ENCODE data around the gene GRAMD1A.
"Not testable (repeated sequence)": the region's sequence is repeated elsewhere in the genome, so short reads cannot be mapped to it uniquely, and the experiment has no call there.

The GRAMD1A gene

GRCh38 chr19:34999498-35000337 lies at the start of gene GRAMD1A:
Gene GRAMD1A, plus strand, starts transcription at chr19:35000323. Its CDS starts 156 bp downstream, at chr19:35000479.
- peak; percentile 86 for DNase-seq (ENCODE audit: low spot score)

GRCh38 chr19:34953092-34953491 lies 47.0 kb upstream of the GRAMD1A start:
- DNase-seq (ENCODE audit: low spot score), result no peak

DNA sequence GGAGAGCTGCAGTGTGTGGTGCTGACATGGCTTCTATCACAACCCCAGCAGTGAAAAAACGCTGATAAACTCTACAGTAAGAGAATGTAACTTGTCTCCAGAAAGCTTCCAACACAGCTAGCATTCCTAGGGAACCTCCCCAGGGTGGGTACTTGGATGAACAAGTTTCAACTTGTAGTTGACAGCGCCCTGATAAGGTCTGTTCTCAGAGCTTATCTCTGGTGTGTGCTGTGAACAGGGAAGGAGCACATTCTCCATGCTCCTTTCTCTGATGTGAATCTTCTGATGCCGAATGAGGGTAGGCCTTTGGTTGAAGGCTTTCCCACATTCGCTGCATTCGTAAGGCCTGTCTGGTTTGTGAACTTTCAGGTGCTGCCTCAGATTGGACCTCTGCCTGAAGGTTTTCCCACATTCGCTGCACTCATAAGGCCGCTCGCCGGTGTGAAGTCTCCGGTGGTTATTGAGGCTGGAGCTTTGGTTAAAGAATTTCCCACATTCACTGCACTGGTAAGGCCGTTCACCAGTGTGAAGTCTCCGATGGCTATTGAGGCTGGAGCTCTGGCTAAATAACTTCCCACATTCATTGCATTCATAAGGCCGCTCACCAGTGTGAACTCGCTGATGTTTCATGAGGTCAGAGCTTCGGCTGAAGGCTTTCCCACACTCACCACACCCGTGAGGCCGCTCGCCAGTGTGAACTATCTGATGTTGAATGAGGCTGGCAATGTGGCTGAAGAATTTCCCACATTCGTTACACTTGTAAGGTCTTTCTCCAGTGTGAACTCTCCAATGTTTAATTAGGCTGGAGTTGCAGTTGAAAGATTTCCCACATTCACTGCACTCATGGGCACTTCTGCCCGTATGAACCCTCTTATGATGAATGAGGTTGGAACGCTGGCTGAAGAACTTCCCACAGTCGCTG lies 42.0 kb upstream of the GRAMD1A start:
- no peak for DNase-seq (ENCODE audit: low spot score)

DNA sequence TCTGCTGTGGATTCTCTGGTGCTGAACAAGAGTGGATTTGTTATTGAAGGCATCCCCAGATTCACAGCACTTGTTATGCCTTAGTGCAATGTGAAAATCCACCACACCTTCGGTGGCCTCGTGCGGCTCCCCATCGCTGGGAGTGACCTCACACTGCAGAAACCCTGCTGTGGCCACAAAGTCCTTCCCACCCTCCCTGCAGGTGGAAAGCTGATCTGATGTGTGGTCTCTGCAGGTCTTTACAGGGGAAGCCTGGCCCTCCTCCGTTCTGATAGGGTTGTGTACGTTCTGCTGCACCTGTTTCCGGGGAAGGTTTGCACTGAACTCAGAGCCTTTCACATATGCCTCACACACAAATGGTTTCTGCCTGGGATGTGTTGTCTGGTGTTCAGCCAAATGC lies 41.1 kb upstream of the GRAMD1A start:
- DNase-seq (ENCODE audit: low spot score), result no peak

- DNase-seq (ENCODE audit: low spot score), result no peak
Measured at GRCh38 chr19:34960103-34960805, 39.9 kb upstream of the GRAMD1A start.

GRCh38 chr19:34960940-34961679 lies 39.0 kb upstream of the GRAMD1A start:
- DNase-seq (ENCODE audit: low spot score), result no peak

GRCh38 chr19:34961775-34962686 lies 38.1 kb upstream of the GRAMD1A start:
- no peak for DNase-seq (ENCODE audit: low spot score)

DNA sequence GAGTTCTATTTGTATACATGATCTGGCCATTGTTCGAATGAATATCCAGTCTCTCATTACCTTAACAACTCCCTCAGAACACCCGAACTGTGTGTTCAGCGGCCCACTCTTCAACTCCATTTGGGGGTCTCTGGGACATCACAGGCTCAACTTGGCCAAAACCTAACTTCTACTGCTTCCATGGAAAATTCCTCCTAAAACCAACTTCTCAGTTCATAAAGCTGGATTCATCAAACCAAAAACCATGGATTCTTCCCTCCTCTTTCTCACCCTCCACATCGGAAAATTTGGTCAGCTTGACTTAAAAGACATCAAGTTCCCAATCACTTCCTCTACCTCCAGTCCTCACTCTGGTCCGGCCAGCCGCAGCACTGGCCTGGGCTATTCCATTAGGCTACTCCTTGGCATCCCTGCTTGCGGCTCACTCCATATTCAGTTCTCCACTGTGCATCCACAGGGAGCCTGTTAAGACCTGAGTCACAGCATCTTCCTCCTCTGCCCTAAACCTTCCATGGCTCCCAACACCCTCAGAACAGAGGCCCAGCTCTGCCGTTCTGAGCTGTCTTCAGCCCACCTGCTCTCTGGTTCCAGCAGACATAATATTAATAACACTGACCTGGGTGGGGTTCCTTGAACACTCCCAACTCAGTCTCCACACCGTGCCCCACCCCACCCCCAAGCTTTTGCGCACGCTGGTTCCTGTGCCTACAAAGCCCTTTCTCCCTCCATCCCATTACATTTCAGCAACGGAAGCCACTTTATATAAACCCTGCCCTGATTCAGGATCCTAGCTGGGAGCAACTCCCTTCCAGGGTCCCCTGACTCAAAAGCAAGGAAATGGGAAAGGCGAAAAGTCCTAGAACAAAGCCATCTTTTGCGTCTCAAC lies 37.2 kb upstream of the GRAMD1A start:
- no peak for DNase-seq (ENCODE audit: low spot score)

DNA sequence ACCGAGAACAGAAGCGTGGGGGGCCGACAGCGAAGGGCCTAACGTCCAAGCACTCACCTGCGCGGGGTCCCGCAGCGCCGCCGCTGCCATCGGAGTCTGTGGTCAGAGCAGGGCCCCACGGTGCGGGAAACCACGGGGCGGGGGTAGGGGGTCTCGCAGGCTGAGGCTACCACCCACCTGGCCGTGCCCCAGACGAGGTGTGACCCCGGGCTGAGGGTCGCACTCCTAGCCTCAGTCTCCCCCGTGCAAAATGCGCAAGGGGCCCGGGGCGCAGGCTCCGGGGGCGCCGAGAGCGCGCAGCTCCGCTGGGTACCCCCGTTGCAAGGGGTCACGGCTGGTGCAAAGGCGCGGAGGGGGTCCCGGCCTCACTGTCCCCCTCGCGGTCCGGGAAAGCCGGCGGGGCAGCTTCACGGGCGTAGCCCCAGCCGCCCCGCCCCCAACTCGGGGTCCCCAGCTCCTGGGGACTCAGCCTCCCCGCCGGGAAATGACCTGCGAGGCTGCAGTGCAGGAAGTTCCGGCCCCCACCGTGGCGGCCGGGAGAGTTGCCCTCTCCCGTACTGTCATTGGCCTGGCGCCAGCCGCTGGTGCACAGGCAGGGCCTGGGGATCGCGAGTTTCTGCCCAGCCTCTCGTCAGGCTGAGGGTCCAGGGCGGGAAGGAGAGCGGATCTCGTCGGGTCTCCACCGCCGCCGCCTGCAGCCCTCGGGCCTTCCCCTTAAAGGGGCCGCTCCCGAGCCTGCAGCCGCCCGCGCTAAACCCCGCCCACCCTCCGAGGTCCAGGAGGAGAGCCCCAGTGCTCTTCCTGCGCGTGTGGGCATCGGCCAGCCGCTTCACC lies 36.3 kb upstream of the GRAMD1A start, which contains the start of gene ZNF792:
Gene ZNF792 (minus strand): TSS at position 657 of the 834 bp plus-strand sequence. CDS start 567 bp downstream, at position 90.
- peak; percentile 57 for DNase-seq (ENCODE audit: low spot score)

- DNase-seq (ENCODE audit: low spot score), result no peak
Measured at GRCh38 chr19:34964598-34964997, 35.5 kb upstream of the GRAMD1A start.

DNA sequence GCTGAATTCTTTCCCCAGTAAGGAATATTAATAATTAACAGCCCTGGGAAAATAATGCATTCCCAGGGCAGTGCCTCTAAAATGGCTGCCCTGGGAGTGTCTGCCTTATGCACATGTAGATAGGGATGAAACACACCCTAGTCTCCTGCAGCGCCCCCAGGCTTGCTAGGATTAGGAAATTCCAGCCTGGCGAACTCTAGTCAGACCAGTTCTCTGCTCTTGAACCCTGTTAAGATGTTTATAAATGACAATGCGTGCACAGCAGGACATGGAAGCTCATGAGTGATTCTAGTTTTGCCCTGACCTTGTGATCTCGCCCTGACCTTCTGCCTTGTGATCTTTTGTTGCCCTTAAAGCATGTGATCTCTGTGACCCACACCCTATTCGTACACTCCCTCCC lies 34.6 kb upstream of the GRAMD1A start:
- not testable (repeated sequence) for DNase-seq (ENCODE audit: low spot score)

- no peak for DNase-seq (ENCODE audit: low spot score)
Measured at GRCh38 chr19:34967551-34967950, 32.6 kb upstream of the GRAMD1A start.

GRCh38 chr19:34969721-34970120 lies 30.4 kb upstream of the GRAMD1A start:
- DNase-seq (ENCODE audit: low spot score), result no peak

DNA sequence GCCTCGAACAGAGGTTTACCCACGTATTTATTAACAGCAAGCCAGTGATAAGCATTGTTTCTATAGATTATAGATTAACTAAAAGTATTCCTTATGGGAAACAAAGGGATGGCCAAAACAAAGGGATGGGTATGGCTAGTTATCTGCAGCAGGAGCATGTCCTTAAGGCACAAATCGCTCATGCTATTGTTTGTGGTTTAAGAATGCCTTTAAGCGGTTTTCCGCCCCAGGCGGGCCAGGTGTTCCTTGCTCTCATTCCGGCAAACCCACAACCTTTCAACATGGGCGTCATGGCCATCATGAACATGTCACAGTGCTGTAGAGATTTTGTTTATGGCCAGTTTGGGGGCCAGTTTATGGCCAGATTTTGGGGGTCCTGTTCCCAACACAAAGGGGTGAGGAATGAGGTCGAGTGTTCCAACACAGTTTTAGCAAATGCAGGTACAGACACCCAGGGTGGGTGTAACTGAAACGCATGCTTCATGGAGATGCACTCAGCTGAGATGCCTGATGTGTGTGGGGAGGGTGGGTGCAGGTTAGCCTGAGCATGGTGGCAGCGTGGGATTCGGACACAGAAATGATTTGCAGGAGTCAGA lies 29.8 kb upstream of the GRAMD1A start:
- not testable (repeated sequence) for DNase-seq (ENCODE audit: low spot score)

GRCh38 chr19:34972163-34972705 lies 27.9 kb upstream of the GRAMD1A start:
- DNase-seq (ENCODE audit: low spot score), result no peak

- no peak for DNase-seq (ENCODE audit: low spot score)
Measured at GRCh38 chr19:34974646-34975045, 25.5 kb upstream of the GRAMD1A start.

GRCh38 chr19:34975056-34975455 lies 25.1 kb upstream of the GRAMD1A start:
- DNase-seq (ENCODE audit: low spot score), result no peak

DNA sequence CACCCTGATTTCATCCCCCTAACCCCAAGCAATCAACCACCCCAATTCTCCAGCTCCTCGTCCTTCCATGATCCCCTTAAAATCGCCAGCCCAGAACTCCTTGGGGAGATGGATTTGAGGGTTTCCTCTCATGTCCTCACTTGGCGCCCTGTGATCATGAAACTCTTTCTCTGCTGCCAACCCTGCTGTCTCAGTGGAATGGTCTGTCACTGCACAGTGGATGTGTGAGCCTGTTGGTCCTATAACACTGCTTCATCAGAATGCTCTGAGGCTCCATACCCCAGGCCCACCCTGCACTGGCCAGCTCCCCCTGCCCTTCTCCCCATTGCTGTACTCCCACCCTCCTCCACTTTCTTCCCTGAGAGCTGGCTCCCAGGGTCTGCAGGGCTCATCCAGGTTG lies 23.5 kb upstream of the GRAMD1A start:
- no peak for DNase-seq (ENCODE audit: low spot score)
